H9 (cell line): ENCODE measurements around the gene ALAS1. TPM values are rescaled to one million over a fixed set of nuclear protein-coding genes. Genes with fewer than 3 reads are reported as not detected.
A peak's percentile ranks its signal among the peaks of the same experiment; 100 is the strongest.

Experiments
- DNase-seq: peaks from one replicate; pipeline ENCODE4 v3.0.0-alpha.2; 2017
- H2AFZ ChIP-seq: one replicate; pipeline ENCODE4 v1.6.1; 2013; ENCODE audit warnings: mild to moderate bottlenecking, low read length, control low read depth, moderate library complexity
- H2AK5ac ChIP-seq: 2 replicates; pipeline ENCODE4 v1.6.1; 2013; ENCODE audit warnings: low read length, control low read depth, mixed read lengths; ENCODE audit not compliant: insufficient read length
- H2BK120ac ChIP-seq: one replicate; pipeline ENCODE4 v1.6.1; 2013; ENCODE audit warnings: low read depth, mild to moderate bottlenecking, low read length, control low read depth, inconsistent platforms; ENCODE audit not compliant: poor library complexity, severe bottlenecking
- H2BK12ac ChIP-seq: 2 replicates; pipeline ENCODE4 v1.6.1; 2013; ENCODE audit warnings: low read length, control low read depth, mixed read lengths, low read depth; ENCODE audit not compliant: insufficient read length
- H2BK15ac ChIP-seq: 2 replicates; pipeline ENCODE4 v1.6.1; 2013; ENCODE audit warnings: low read depth, low read length, control low read depth
- H2BK20ac ChIP-seq: one replicate; pipeline ENCODE4 v1.6.1; 2013; ENCODE audit warnings: low read depth, mild to moderate bottlenecking, low read length, control low read depth, inconsistent platforms; ENCODE audit not compliant: poor library complexity, severe bottlenecking
- H2BK5ac ChIP-seq: 2 replicates; pipeline ENCODE4 v1.6.1; 2013; ENCODE audit warnings: low read length, control low read depth, mixed read lengths; ENCODE audit not compliant: insufficient read length
- H3K14ac ChIP-seq: 2 replicates; pipeline ENCODE4 v1.6.1; 2013; ENCODE audit warnings: low read length, control low read depth; ENCODE audit not compliant: insufficient read depth
- H3K18ac ChIP-seq: 2 replicates; pipeline ENCODE4 v1.6.1; 2013; ENCODE audit warnings: low read depth, mild to moderate bottlenecking, mixed read lengths, low read length, control low read depth; ENCODE audit not compliant: insufficient read length
- H3K23ac ChIP-seq: 2 replicates; pipeline ENCODE4 v1.6.1; 2013; ENCODE audit warnings: low read length, control low read depth, mixed read lengths, low read depth; ENCODE audit not compliant: insufficient read length
- H3K23me2 ChIP-seq: 2 replicates; pipeline ENCODE4 v1.6.1; 2013; ENCODE audit warnings: low read depth, mild to moderate bottlenecking, mixed read lengths, low read length, control low read depth; ENCODE audit not compliant: insufficient read length, poor library complexity, severe bottlenecking
- H3K27ac ChIP-seq: 2 replicates; pipeline ENCODE4 v1.5.1; 2013; ENCODE audit warnings: low read length, control low read depth, mixed read lengths, low read depth; ENCODE audit not compliant: insufficient read length
- H3K27me3 ChIP-seq: 2 replicates; pipeline ENCODE4 v1.6.1; 2013; ENCODE audit warnings: low read length, control low read depth, inconsistent platforms; ENCODE audit not compliant: insufficient read depth
- H3K4ac ChIP-seq: 2 replicates; pipeline ENCODE4 v1.6.1; 2013; ENCODE audit warnings: low read depth, mild to moderate bottlenecking, control low read depth, inconsistent platforms, low read length, moderate library complexity
- H3K4me1 ChIP-seq: 2 replicates; pipeline ENCODE4 v1.6.1; 2013; ENCODE audit warnings: low read length, control low read depth, inconsistent platforms; ENCODE audit not compliant: insufficient read depth
- H3K4me2 ChIP-seq: 2 replicates; pipeline ENCODE4 v1.6.1; 2013; ENCODE audit warnings: low read length, control low read depth, mixed read lengths; ENCODE audit not compliant: insufficient read length, insufficient read depth
- H3K56ac ChIP-seq: 2 replicates; pipeline ENCODE4 v1.6.1; 2013; ENCODE audit warnings: low read depth, mild to moderate bottlenecking, mixed read lengths, low read length, control low read depth; ENCODE audit not compliant: insufficient read length
- H3K79me1 ChIP-seq: 2 replicates; pipeline ENCODE4 v1.6.1; 2013; ENCODE audit warnings: low read depth, mild to moderate bottlenecking, moderate library complexity, low read length, control low read depth, inconsistent platforms; ENCODE audit not compliant: insufficient read depth, poor library complexity, severe bottlenecking
- H3K79me2 ChIP-seq: 2 replicates; pipeline ENCODE4 v1.6.1; 2013; ENCODE audit warnings: low read length, control low read depth, inconsistent platforms; ENCODE audit not compliant: insufficient read depth
- H3K9ac ChIP-seq: 2 replicates; pipeline ENCODE4 v1.6.1; 2013; ENCODE audit warnings: low read length, control low read depth, mixed read lengths; ENCODE audit not compliant: insufficient read length; ENCODE audit errors: extremely low read depth
- H3K9me3 ChIP-seq: one replicate; pipeline ENCODE4 v1.6.1; 2013; ENCODE audit warnings: low read depth, low read length, inconsistent platforms; ENCODE audit not compliant: control insufficient read depth
- H3T11ph ChIP-seq: one replicate; pipeline ENCODE4 v1.6.1; 2013; ENCODE audit warnings: mild to moderate bottlenecking, low read length, control low read depth, inconsistent platforms
- H4K20me1 ChIP-seq: one replicate; pipeline ENCODE4 v1.6.1; 2013; ENCODE audit not compliant: control insufficient read depth, insufficient read length, insufficient read depth
- H4K5ac ChIP-seq: 2 replicates; pipeline ENCODE4 v1.6.1; 2013; ENCODE audit warnings: low read depth, mild to moderate bottlenecking, mixed read lengths, low read length, control low read depth; ENCODE audit not compliant: insufficient read length
- H4K8ac ChIP-seq: replicated peaks from 2 replicates; pipeline ENCODE4 v1.6.1; 2013; ENCODE audit warnings: low read length, control low read depth, mixed read lengths, low read depth; ENCODE audit not compliant: insufficient read length
- H4K91ac ChIP-seq: 2 replicates; pipeline ENCODE4 v1.6.1; 2013; ENCODE audit warnings: low read depth, mild to moderate bottlenecking, moderate library complexity, mixed read lengths, low read length, control low read depth; ENCODE audit not compliant: insufficient read length
- H3K27ac Mint-ChIP-seq, 3 experiments: 2 replicates in 2 of 3; 3 replicates in 1 of 3; pipeline ENCODE4 v1.8.0; 2020 to 2021; ENCODE audit warnings: mixed read lengths in 3 of 3, mild to moderate bottlenecking in 1 of 3, moderate library complexity in 1 of 3
- H3K27me3 Mint-ChIP-seq: 2 replicates; pipeline ENCODE4 v1.8.0; 2021; ENCODE audit warnings: low read depth, mild to moderate bottlenecking, moderate library complexity, mixed read lengths
- H3K36me3 Mint-ChIP-seq, 3 experiments: 2 replicates in 2 of 3; 3 replicates in 1 of 3; pipeline ENCODE4 v1.8.0; 2020 to 2021; ENCODE audit warnings: low read depth in 3 of 3, mixed read lengths in 3 of 3; ENCODE audit not compliant: insufficient read depth in 1 of 3
- H3K4me1 Mint-ChIP-seq, 2 experiments: 2 replicates each; pipeline ENCODE4 v1.8.0; 2020; ENCODE audit warnings: mixed read lengths in 2 of 2
- H3K4me3 Mint-ChIP-seq, 2 experiments: 2 replicates in 1 of 2; 3 replicates in 1 of 2; pipeline ENCODE4 v1.8.0; 2020 to 2021; ENCODE audit warnings: mild to moderate bottlenecking in 2 of 2, mixed read lengths in 2 of 2, moderate library complexity in 1 of 2
- H3K9me3 Mint-ChIP-seq, 2 experiments: 2 replicates in 1 of 2; 3 replicates in 1 of 2; pipeline ENCODE4 v1.8.0; 2020; ENCODE audit warnings: mild to moderate bottlenecking in 2 of 2, mixed read lengths in 2 of 2, moderate library complexity in 1 of 2
- CTCF ChIP-seq: fragments of 200-600 bp; sonication (generic); conservative IDR thresholded peaks from 3 replicates; pipeline ENCODE4 v1.8.0; 2021; ENCODE audit warnings: antibody characterized with exemption, mild to moderate bottlenecking
- WGBS: extraction: QIAGEN DNeasy Blood & Tissue Kit; methylation state at CpG from one replicate; pipeline ENCODE4 v1.1.7; 2013; ENCODE audit warnings: missing lambda C conversion rate, low lambda C conversion rate, mixed read lengths; ENCODE audit not compliant: insufficient read length; ENCODE audit errors: extremely low coverage; 5-methylcytosine and 5-hydroxymethylcytosine counted together
- total RNA-seq: library from RNA; stranded (reverse); gene quantifications from 2 replicates; pipeline ENCODE4 v1.2.1, GENCODE V29; 2021

ALAS1 gene
- total RNA-seq, 1 experiment from 2014 or later: 39.1 TPM

- H2BK12ac ChIP-seq: no peak overlapping the region
- H4K5ac ChIP-seq: no peak overlapping the region
- no peak for DNase-seq
- no peak overlapping the region for H2BK20ac ChIP-seq
- Mint-ChIP-seq H3K9me3 (no peaks in the 10 kb centered on the region), H3K27me3 (no peaks in the 10 kb centered on the region), H3K27ac (peak overlapping the region; percentile 19 to 77 (median 44); a peak in 2 of 7 replicates), H3K36me3 (peaks cover 30 to 93% (median 59%) of the 10 kb centered on the region in 3 experiments; a peak in 6 of 7 replicates), H3K4me3 (no peak overlapping the region), H3K4me1 (no peaks in the 10 kb centered on the region)
- H2BK15ac ChIP-seq: no peak overlapping the region
- no peak overlapping the region for H3K56ac ChIP-seq
- H4K8ac ChIP-seq: no peak overlapping the region
- H3K4ac ChIP-seq: no peak overlapping the region
- no peak overlapping the region for H2BK5ac ChIP-seq
- no peak overlapping the region for H3K27ac ChIP-seq
- TF ChIP-seq CTCF: no peak
- no peak overlapping the region for H4K91ac ChIP-seq
- no peak overlapping the region for H3K23ac ChIP-seq
- H2BK120ac ChIP-seq: no peak overlapping the region
- WGBS: no CpG with 5 or more reads among the region's 12 CpGs
- H3K79me1 ChIP-seq: no peaks in the 10 kb centered on the region
- no peaks in the 10 kb centered on the region for H4K20me1 ChIP-seq
- H3K79me2 ChIP-seq: no peaks in the 10 kb centered on the region
- H3K9ac ChIP-seq: no peak overlapping the region
- H3K18ac ChIP-seq: no peak overlapping the region
- H3K4me1 ChIP-seq: no peaks in the 10 kb centered on the region
- H3K23me2 ChIP-seq: no peaks in the 10 kb centered on the region
- no peak overlapping the region for H2AFZ ChIP-seq
- no peak overlapping the region for H3K4me2 ChIP-seq
- no peak overlapping the region for H2AK5ac ChIP-seq
- H3K9me3 ChIP-seq: no peaks in the 10 kb centered on the region
- no peak overlapping the region for H3K14ac ChIP-seq
- no peak overlapping the region for H3T11ph ChIP-seq
- H3K27me3 ChIP-seq: no peaks in the 10 kb centered on the region; the same call in 1 of the 2 replicates
Observed at GRCh38 chr3:52253314-52254304, 55.6 kb downstream of the ALAS1 start.
